ENCODE measurements around the gene POLR1H. TPM values are rescaled to one million over a fixed set of nuclear protein-coding genes. Genes with fewer than 3 reads are reported as not detected.
A peak's percentile ranks its signal among the peaks of the same experiment; 100 is the strongest.
"Not testable (repeated sequence)": the region's sequence is repeated elsewhere in the genome, so short reads cannot be mapped to it uniquely, and the experiment has no call there.

Gene POLR1H, protein sequence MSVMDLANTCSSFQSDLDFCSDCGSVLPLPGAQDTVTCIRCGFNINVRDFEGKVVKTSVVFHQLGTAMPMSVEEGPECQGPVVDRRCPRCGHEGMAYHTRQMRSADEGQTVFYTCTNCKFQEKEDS
- 93.2 TPM for polyA plus RNA-seq (2012; ENCODE audit: insufficient read depth, insufficient read length, low read depth)

- TF ChIP-seq, protein P1, sequence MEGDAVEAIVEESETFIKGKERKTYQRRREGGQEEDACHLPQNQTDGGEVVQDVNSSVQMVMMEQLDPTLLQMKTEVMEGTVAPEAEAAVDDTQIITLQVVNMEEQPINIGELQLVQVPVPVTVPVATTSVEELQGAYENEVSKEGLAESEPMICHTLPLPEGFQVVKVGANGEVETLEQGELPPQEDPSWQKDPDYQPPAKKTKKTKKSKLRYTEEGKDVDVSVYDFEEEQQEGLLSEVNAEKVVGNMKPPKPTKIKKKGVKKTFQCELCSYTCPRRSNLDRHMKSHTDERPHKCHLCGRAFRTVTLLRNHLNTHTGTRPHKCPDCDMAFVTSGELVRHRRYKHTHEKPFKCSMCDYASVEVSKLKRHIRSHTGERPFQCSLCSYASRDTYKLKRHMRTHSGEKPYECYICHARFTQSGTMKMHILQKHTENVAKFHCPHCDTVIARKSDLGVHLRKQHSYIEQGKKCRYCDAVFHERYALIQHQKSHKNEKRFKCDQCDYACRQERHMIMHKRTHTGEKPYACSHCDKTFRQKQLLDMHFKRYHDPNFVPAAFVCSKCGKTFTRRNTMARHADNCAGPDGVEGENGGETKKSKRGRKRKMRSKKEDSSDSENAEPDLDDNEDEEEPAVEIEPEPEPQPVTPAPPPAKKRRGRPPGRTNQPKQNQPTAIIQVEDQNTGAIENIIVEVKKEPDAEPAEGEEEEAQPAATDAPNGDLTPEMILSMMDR (IDR thresholded peaks at IDR 0.05; ENCODE audit: low read depth, low read length), result 0 out of 2 replicates have a peak, but pooled peaks have one; percentile 4
- DNase-seq, result peak; percentile 92
- Histone ChIP-seq H3K4me3 (ENCODE audit: low read depth, low read length) (peak within 1 kb of the TSS; percentile 100), H3K36me3 (no peaks in the 10 kb centered on the region; the same call in 1 of the 2 replicates), H3K4me1 (no peaks in the 10 kb centered on the region), H3K9me3 (no peaks in the 10 kb centered on the region), H3K27me3 (no peaks in the 10 kb centered on the region)
Measured at GRCh38 chr6:30061092-30061857, at the start of gene POLR1H. POLR1H (plus strand) TSS chr6:30061265; CDS start chr6:30061525, 260 bp downstream.

- Histone ChIP-seq H3K4me1 (no peaks in the 10 kb centered on the region), H3K9me3 (no peaks in the 10 kb centered on the region), H3K27me3 (no peaks in the 10 kb centered on the region), H3K4me3 (ENCODE audit: low read depth, low read length) (no peak overlapping the region), H3K36me3 (no peaks in the 10 kb centered on the region)
- DNase-seq, result peak; percentile 22
- TF ChIP-seq, protein P1 (IDR thresholded peaks at IDR 0.05; ENCODE audit: low read depth, low read length), result peak; percentile 85
Measured at GRCh38 chr6:30013291-30013922, 47.7 kb upstream of the POLR1H start.

- Histone ChIP-seq H3K36me3 (no peaks in the 10 kb centered on the region), H3K9me3 (no peaks in the 10 kb centered on the region), H3K4me1 (no peaks in the 10 kb centered on the region), H3K4me3 (ENCODE audit: low read depth, low read length) (no peak overlapping the region), H3K27me3 (no peaks in the 10 kb centered on the region)
- TF ChIP-seq, protein P1 (IDR thresholded peaks at IDR 0.05; ENCODE audit: low read depth, low read length), result no peak
- no peak for DNase-seq
Measured at GRCh38 chr6:30019819-30020218, 41.2 kb upstream of the POLR1H start.

DNA sequence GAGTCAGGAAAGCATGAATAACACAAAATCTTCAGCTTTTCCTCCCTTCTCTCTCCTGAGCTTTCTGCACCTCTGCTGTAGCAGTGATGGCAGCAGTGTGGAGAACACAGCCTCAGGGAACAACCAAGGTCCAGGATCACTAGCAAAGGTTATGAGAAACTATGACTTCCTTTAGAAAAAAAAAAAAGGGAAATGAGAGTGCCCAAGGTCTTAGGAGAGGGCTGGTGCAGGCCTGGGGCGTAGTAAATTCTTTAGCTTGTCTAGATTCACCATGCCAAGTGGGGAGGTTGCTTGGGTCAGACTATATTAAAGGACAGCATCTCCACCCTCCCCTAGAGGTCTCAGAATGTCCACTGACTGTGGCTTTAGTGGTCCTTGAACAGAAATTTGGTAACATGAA, 40.4 kb upstream of the POLR1H start:
- Histone ChIP-seq H3K36me3 (no peaks in the 10 kb centered on the region), H3K4me3 (ENCODE audit: low read depth, low read length) (no peak overlapping the region), H3K9me3 (no peaks in the 10 kb centered on the region), H3K4me1 (no peaks in the 10 kb centered on the region), H3K27me3 (no peaks in the 10 kb centered on the region)
- TF ChIP-seq, protein P1 (IDR thresholded peaks at IDR 0.05; ENCODE audit: low read depth, low read length), result no peak
- DNase-seq, result no peak

DNA sequence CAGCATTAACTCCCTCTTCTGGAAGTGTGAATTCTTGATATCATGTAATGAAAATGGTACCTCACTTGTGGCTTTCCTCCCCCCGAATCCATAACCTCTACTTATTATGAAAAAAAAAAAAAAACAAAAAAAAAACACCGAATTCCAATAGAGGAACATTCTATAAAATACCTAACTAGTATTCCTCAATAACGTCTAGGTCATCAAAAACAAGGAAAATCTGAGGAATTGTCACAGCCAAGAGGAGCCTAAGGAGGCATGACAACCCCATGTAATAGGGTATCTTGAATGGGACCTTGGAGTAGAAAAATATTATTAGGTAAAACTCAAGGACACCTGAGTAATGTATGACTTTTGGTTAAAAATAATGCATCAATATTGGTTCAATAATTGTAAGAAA, 38.9 kb upstream of the POLR1H start:
- Histone ChIP-seq H3K4me1 (no peaks in the 10 kb centered on the region), H3K9me3 (no peaks in the 10 kb centered on the region), H3K4me3 (ENCODE audit: low read depth, low read length) (no peak overlapping the region), H3K27me3 (no peaks in the 10 kb centered on the region), H3K36me3 (no peaks in the 10 kb centered on the region)
- no peak for DNase-seq
- TF ChIP-seq, protein P1 (IDR thresholded peaks at IDR 0.05; ENCODE audit: low read depth, low read length), result no peak

GRCh38 chr6:30022712-30023111, 38.4 kb upstream of the POLR1H start:
- not testable (repeated sequence) for DNase-seq, H3K4me1 ChIP-seq, H3K36me3 ChIP-seq

More at GRCh38 chr6:30022712-30023111, 38.4 kb upstream of the POLR1H start:
- H3K27me3 ChIP-seq; H3K4me3 ChIP-seq (ENCODE audit: low read depth, low read length); H3K9me3 ChIP-seq: not testable (repeated sequence)

Data from BE2C (cell line).